Peyer's patch (tissue), 4 donors: ENCODE data around the gene TAS1R2.

Experiments
- CTCF ChIP-seq, 6 experiments: fragments of 450-650 bp in 4 of 6; fragments of 200-600 bp in 2 of 6; sonication (generic) in 1 of 6; IDR thresholded peaks; one replicate each; pipeline ENCODE4 v1.5.1; 2017 to 2019; ENCODE audit warnings: antibody characterized with exemption in 6 of 6, mild to moderate bottlenecking in 3 of 6, moderate library complexity in 1 of 6
- POLR2A ChIP-seq, 2 donors: fragments of 450-650 bp; IDR thresholded peaks; one replicate each; pipeline ENCODE4 v1.5.1; 2017; ENCODE audit warnings: antibody characterized with exemption in 2 of 2, mild to moderate bottlenecking in 2 of 2, moderate library complexity in 2 of 2

GRCh38 chr1:18855573-18855972 lies 3.9 kb downstream of the TAS1R2 start:
- TF ChIP-seq CTCF (IDR thresholded peaks at IDR 0.05) (no peak), POLR2A (IDR thresholded peaks at IDR 0.05) (no peak)
